DMS53 treated with DMSO at 0.1 percent for 48 hours (cell line): ENCODE results near the gene ISG20.
"Not testable (repeated sequence)": the region's sequence is repeated elsewhere in the genome, so short reads cannot be mapped to it uniquely, and the experiment has no call there.

Experiments used
- DNase-seq: peaks from one replicate; lab custom pipeline; 2025; ENCODE audit not compliant: unreplicated experiment; lab: John Stamatoyannopoulos, UW

Gene ISG20

DNA sequence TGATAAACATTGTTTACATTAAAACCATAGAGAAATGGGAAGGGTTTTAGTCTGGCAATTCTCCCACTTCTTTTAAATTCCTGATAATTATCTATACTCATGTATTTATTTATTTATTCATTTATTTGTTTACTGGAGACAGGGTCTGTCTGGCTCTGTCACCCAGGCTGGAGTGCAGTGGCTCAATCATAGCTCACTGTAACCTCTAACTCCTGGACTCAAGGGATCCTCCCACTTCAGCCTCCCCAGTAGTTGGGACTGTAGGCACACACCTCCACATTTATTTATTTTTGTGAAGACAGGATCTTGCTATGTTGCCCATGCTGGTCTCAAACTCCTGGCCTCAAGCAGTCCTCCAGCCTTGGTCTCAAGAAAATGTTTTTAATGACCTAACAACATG is 20.1 kb upstream of the ISG20 start:
- no peak for DNase-seq

- no peak for DNase-seq
Measured at GRCh38 chr15:88619796-88620195, 19.0 kb upstream of the ISG20 start.

GRCh38 chr15:88620995-88621772 is 17.6 kb upstream of the ISG20 start, which contains the start of gene AEN:
AEN (plus strand) TSS chr15:88621340; CDS start chr15:88626210, 4,870 bp downstream.
- peak; percentile 74 for DNase-seq

GRCh38 chr15:88621789-88622604 is 16.8 kb upstream of the ISG20 start:
- no peak for DNase-seq

GRCh38 chr15:88622605-88622975 is 16.2 kb upstream of the ISG20 start:
- DNase-seq = no peak

GRCh38 chr15:88623061-88623460 is 15.8 kb upstream of the ISG20 start:
- DNase-seq = no peak

DNA sequence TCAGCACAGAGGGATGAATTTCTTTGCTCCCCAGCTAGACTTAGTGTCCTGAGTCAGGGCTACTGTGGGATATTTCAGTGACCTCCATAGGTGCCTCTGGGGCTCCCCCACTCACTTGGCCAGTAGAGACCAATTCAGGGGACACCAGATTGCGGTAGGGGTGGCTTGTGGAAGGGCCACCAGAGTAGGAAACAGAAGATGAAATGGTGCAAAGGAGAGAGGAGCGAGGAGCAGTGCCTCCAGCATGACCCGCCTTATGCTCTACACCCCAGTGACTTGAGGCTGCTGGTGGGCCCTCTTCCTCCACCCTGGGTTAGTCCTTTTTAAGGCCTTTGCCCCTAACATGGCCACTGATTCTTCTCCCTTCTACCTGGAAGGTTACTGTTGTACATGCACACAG is 15.2 kb upstream of the ISG20 start:
- no peak for DNase-seq

GRCh38 chr15:88624156-88624970 is 14.5 kb upstream of the ISG20 start:
- no peak for DNase-seq

DNA sequence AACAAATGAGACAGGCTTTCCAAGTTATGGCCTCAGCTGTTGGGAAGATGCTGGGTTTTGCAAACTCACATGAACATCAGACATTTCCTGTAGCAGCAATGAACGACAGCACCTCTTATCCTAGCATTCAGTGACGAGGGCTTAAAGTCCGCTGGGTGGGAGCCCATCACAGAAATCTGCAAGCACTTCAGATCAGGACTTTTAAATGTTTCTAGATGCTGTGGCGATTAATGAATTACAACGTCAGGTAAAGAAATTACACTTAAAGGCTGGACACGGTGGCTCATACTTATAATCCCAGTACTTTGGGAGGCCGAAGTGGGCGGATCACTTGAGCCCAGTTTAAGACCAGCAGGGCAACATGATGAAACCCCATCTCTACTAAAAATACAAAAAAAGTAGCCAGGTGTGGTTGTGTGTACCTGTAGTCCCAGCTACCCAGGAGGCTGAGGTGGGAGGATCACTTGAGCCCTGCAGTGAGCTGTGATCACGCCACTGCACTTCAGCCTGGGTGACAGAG is 13.8 kb upstream of the ISG20 start:
- DNase-seq = no peak

DNA sequence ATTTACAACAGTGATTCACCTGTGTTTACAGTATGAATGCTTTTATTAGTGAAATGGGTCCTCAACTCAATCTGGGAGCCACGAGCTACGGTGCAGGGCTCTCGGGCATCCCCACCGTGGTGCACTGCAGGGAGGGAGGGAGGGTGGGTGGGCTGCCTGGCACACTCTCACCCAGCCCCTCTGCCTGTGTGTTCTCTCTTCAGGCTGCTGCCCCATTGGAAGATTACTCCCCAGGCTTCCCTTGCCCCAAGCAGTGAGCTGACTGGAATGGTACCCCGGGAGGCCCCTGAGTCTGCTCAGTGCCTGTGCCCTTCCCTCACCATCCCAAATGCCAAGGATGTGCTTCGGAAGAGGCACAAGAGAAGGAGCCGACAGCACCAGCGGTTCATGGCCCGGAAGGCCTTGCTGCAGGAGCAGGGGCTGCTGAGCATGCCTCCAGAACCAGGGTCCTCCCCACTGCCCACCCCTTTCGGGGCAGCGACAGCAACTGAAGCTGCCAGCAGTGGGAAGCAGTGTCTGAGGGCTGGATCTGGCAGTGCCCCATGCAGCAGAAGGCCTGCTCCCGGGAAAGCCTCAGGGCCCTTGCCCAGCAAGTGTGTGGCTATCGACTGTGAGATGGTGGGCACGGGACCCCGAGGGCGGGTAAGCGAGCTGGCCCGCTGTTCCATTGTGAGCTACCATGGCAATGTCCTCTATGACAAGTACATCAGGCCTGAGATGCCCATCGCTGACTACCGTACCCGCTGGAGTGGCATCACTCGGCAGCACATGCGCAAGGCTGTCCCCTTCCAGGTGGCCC is 12.7 kb upstream of the ISG20 start:
- DNase-seq = no peak

- DNase-seq = no peak
Measured at GRCh38 chr15:88627463-88627862, 11.4 kb upstream of the ISG20 start.

GRCh38 chr15:88628018-88628654 is 10.7 kb upstream of the ISG20 start:
- no peak for DNase-seq

- DNase-seq = no peak
Measured at GRCh38 chr15:88629071-88629470, 9.7 kb upstream of the ISG20 start.

DNA sequence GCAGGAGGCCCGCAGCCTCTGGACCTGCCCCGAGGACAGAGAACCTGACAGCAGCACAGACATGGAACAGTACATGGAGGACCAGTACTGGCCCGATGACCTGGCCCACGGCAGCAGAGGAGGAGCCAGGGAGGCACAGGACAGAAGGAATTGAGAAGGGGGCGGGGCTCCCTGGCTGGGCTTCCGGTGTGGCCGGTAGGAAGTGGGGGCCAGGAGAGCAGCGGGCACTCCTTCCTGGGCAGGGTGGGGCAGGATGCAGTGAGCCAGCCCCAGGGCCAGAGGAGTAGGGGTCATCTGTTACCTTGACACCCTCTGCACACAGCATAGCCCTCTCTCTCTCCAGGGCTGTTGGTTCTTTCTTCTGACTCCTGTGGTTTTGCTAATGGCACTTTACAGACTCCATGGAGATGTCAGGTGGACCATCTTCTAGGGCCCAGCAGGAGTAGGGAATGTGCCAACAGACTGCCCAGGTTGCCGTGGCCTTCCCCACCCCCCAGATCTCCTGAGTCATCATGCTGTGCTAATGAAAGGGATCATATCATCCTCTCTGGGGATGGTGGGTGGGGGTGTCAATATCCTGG is 8.6 kb upstream of the ISG20 start:
- no peak for DNase-seq

GRCh38 chr15:88630798-88631463 is 7.9 kb upstream of the ISG20 start:
- DNase-seq = no peak

GRCh38 chr15:88631464-88632028 is 7.3 kb upstream of the ISG20 start:
- DNase-seq = no peak

DNA sequence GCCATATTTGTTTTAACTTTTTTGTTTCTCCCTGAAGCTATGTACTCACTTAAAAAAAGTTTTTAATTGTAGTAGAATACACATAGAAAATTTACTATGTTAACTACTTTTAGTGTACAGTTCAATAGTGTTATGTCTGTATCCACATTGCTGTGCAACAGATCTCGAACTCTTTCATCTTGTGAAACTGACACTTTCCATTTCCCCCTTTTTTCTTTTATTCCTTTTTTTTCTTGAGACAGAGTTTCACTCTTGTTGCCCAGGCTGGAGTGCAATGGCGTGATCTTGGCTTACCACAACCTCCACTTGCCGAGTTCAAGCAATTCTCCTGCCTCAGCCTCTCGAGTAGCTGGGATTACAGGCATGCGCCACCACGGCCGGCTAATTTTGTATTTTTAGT is 6.0 kb upstream of the ISG20 start:
- not testable (repeated sequence) for DNase-seq

DNA sequence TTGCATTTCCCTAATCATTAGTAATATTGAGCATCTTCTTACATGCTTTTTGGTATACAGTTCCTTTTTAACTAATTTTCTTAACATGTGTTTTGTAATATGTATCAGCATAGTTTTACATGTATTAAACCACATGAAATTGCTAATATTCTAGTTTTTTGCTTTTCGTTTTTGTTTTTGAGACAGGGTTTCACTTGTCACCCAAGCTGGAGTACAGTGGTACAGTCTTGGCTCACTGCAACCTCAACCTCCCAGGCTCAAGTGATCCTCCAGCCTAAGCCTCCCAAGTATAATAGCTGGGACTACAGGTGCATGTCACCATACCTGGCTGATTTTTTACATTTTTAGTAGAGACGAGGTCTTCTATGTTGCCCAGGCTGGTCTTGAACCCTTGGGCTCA is 4.4 kb upstream of the ISG20 start:
- DNase-seq = no peak

- DNase-seq = no peak
Measured at GRCh38 chr15:88635318-88635717, 3.5 kb upstream of the ISG20 start.
